Right atrium auricular region (tissue), 2 donors: ENCODE measurements around the gene RPN2. TPM values are rescaled to one million over a fixed set of nuclear protein-coding genes. Genes with fewer than 3 reads are reported as not detected.

Source experiments
- DNase-seq: peaks from one replicate; pipeline ENCODE4 v3.0.0-alpha.2; 2019; ENCODE audit warnings: low spot score
- H3K27ac ChIP-seq, 2 donors: fragments of 200-600 bp; sonication (generic); 1 replicate in 1 of 2; 2 replicates in 1 of 2; pipeline ENCODE4 v1.5.1; 2016 to 2019
- H3K27me3 ChIP-seq, 2 donors: fragments of 200-600 bp; sonication (generic); one replicate each; pipeline versions ENCODE4 v1.5.1 to v1.6.0; 2017 to 2019
- H3K36me3 ChIP-seq: fragments of 200-600 bp; sonication (generic); one replicate; pipeline ENCODE4 v1.5.1; 2016
- H3K4me1 ChIP-seq, 2 donors: fragments of 200-600 bp; sonication (generic); one replicate each; pipeline versions ENCODE4 v1.5.1 to v1.6.0; 2017 to 2019
- H3K4me3 ChIP-seq, 2 donors: fragments of 200-600 bp; sonication (generic); 1 replicate in 1 of 2; 2 replicates in 1 of 2; pipeline ENCODE4 v1.5.1; 2017 to 2019; ENCODE audit warnings: mild to moderate bottlenecking in 1 of 2, moderate library complexity in 1 of 2
- H3K9me3 ChIP-seq, 2 donors: fragments of 200-600 bp; sonication (generic); one replicate each; pipeline ENCODE4 v1.5.1; 2019
- total RNA-seq, 2 donors: library from RNA; depleted of rRNA; stranded (reverse); fragments of >200 nt; gene quantifications; one replicate each; pipeline ENCODE4 v1.1.0, GENCODE V29; 2016
- TF ChIP-seq, protein P1 (sequence below), 2 donors: fragments of 200-600 bp; sonication (generic); IDR thresholded peaks; one replicate each; pipeline ENCODE4 v1.5.1; 2019; ENCODE audit warnings: antibody characterized with exemption in 2 of 2

Gene RPN2
- total RNA-seq, 2 donors from 2014 or later = 126 to 129 TPM

DNA sequence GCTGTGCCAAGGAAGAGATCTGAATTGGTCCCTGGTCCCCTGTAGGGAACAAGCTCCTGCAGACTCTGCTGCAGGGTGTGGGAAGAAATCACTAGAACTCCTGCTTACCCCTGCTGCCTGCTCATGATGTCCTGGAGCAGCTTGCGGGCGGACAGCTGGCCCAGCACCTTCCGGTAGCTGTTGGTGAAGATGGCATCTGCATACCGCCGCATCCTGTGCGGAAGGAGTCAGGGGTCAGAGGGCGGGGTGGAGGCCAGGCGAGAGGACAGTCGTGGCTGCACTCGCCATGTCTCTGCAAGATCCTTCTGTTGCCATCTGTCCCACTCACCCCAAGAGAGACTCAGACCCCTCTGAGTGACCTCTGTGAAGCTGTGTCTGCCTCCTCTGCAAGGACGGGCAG is 77.2 kb downstream of the RPN2 start:
- Histone ChIP-seq H3K4me3 (no peak overlapping the region), H3K4me1 (no peaks in the 10 kb centered on the region), H3K27me3 (no peaks in the 10 kb centered on the region), H3K36me3 (no peaks in the 10 kb centered on the region), H3K27ac (no peak overlapping the region), H3K9me3 (peaks cover 0 to 8% of the 10 kb centered on the region in 2 donors)
- TF ChIP-seq, protein P1, sequence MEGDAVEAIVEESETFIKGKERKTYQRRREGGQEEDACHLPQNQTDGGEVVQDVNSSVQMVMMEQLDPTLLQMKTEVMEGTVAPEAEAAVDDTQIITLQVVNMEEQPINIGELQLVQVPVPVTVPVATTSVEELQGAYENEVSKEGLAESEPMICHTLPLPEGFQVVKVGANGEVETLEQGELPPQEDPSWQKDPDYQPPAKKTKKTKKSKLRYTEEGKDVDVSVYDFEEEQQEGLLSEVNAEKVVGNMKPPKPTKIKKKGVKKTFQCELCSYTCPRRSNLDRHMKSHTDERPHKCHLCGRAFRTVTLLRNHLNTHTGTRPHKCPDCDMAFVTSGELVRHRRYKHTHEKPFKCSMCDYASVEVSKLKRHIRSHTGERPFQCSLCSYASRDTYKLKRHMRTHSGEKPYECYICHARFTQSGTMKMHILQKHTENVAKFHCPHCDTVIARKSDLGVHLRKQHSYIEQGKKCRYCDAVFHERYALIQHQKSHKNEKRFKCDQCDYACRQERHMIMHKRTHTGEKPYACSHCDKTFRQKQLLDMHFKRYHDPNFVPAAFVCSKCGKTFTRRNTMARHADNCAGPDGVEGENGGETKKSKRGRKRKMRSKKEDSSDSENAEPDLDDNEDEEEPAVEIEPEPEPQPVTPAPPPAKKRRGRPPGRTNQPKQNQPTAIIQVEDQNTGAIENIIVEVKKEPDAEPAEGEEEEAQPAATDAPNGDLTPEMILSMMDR (IDR thresholded peaks at IDR 0.05) = no peak
- no peak for DNase-seq

DNA sequence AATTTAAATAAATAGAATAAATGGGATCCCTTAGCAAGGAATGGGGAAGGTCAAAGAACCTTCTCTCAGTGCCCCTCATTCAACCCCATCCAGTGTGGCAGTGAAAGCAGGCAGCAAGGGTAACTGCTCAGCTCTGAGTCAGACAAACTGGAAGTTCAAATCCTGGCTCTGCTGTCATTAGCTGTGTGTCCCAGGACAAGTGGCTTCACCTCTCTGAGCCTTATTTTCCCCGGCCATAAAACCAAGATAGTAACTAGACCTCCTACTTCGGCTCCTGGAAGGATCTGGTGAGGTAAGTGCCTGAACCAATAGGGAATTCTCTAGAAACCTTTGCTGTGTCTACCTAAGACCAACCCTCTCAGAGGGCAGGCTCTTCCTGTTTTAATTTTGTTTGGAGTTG is 78.4 kb downstream of the RPN2 start:
- H3K27me3 ChIP-seq = no peaks in the 10 kb centered on the region
- no peak for DNase-seq
- H3K9me3 ChIP-seq = peaks cover 0 to 8% of the 10 kb centered on the region in 2 donors
- H3K36me3 ChIP-seq = no peaks in the 10 kb centered on the region
- TF ChIP-seq, protein P1 (IDR thresholded peaks at IDR 0.05) = no peak
- H3K4me3 ChIP-seq = no peak overlapping the region
- no peak overlapping the region for H3K27ac ChIP-seq
- no peaks in the 10 kb centered on the region for H3K4me1 ChIP-seq

DNA sequence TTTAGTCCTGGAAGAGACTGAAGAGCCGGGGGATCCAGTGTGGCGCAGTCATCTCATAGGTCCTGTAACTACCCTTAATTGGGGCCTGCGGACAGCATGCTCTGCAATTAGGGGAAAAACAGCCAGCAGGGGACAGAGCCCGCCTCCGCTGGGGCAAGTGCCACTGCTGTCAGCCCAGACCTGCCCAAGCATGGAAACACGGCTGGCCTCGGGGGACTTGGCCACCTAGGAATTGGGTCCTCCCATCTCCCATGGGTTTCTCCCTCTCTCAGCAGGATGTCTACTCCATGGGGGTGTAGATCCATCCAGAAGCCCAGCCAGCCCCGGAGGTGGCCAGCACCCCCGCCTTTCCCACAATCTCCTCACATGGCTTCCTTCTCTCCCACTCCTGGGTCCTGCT is 78.9 kb downstream of the RPN2 start:
- Histone ChIP-seq H3K36me3 (no peaks in the 10 kb centered on the region), H3K4me1 (no peaks in the 10 kb centered on the region), H3K27ac (no peak overlapping the region), H3K9me3 (peaks cover 0 to 8% of the 10 kb centered on the region in 2 donors), H3K4me3 (no peak overlapping the region), H3K27me3 (no peaks in the 10 kb centered on the region)
- TF ChIP-seq, protein P1 (IDR thresholded peaks at IDR 0.05) = no peak
- no peak for DNase-seq

DNA sequence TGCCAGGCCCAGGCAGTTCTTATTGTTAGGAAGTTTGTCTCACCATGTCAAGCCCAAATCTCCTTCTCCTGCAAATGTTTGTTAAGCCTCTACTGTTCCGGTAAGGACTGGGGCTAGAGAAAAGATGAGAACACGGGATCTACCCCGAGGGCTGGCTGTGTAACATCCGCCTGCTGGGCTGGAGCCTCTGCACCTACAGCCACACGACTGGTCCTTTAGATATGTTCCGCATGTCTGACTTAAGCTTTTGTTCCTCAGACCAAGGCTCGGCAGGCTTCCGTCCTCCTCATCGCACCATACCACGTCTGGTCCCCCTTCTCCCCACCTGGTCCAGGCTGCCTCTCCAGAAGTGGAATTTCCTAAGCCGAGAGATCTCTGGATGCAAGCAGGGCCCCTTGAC is 79.9 kb downstream of the RPN2 start:
- no peaks in the 10 kb centered on the region for H3K4me1 ChIP-seq
- TF ChIP-seq, protein P1 (IDR thresholded peaks at IDR 0.05) = no peak
- H3K9me3 ChIP-seq = peaks cover 0 to 7% of the 10 kb centered on the region in 2 donors
- no peak for DNase-seq
- H3K27me3 ChIP-seq = no peaks in the 10 kb centered on the region
- H3K27ac ChIP-seq = no peak overlapping the region
- no peaks in the 10 kb centered on the region for H3K36me3 ChIP-seq
- H3K4me3 ChIP-seq = no peak overlapping the region

DNA sequence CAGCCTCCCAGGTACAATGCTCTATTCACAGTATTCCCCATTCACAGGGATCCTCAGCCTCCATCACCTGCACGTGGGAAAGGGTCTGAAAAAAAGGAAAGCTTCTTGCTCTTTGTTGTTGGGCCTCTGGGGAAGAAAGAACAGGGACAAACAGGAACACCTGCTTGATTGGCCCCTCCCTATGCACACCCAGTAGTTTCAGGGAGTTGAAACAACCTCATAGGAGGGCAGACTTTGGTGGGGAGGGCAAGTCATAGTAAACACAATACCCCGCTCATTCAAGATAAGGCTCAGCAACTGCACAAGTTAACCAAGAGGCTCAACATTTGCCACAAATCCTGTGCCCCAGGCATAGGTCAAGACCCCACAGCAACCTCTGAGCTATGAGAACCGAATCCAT is 80.7 kb downstream of the RPN2 start:
- H3K27ac ChIP-seq = no peak overlapping the region
- H3K27me3 ChIP-seq = no peaks in the 10 kb centered on the region
- DNase-seq = no peak
- H3K4me3 ChIP-seq = no peak overlapping the region
- H3K9me3 ChIP-seq = no peaks in the 10 kb centered on the region
- no peaks in the 10 kb centered on the region for H3K4me1 ChIP-seq
- H3K36me3 ChIP-seq = no peaks in the 10 kb centered on the region
- TF ChIP-seq, protein P1 (IDR thresholded peaks at IDR 0.05) = no peak

DNA sequence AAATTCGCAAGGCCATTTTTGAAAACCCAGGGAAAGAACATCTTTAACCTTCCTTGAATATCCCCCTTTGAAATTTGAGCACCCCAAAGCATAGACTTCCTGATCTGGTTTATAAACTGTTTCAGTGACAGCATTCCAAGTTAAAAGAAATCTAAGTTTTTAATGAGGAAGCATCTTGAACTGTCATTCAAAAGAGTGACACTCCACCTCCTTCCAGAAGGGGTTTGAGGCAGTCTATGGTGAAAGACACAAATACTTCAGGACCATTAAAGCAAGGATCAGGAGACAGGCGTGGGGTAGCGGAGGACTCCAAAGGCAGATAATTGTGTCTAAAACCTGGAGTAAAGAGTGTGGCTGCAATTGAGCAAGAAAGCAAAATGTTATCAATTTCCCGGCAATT is 81.8 kb downstream of the RPN2 start:
- TF ChIP-seq, protein P1 (IDR thresholded peaks at IDR 0.05) = no peak
- no peaks in the 10 kb centered on the region for H3K4me1 ChIP-seq
- no peak overlapping the region for H3K4me3 ChIP-seq
- no peak for DNase-seq
- H3K36me3 ChIP-seq = no peaks in the 10 kb centered on the region
- no peaks in the 10 kb centered on the region for H3K9me3 ChIP-seq
- H3K27ac ChIP-seq = no peak overlapping the region
- no peaks in the 10 kb centered on the region for H3K27me3 ChIP-seq
